GM23338 (cell line): ENCODE data around the gene TBC1D3B. TPM values are rescaled to one million over a fixed set of nuclear protein-coding genes. Genes with fewer than 3 reads are reported as not detected.

ENCODE experiments used
- ATAC-seq: fragments of 200-7000 bp; cut with Tn5 transposase; 3 replicates; pipeline ENCODE4 v1.9.1; 2020
- DNase-seq: peaks from one replicate; pipeline ENCODE4 v3.0.0-alpha.2; 2015; ENCODE audit warnings: low spot score
- H2AFZ ChIP-seq: fragments of 200-600 bp; sonication (generic); 2 replicates; pipeline ENCODE4 v1.8.0; 2016; ENCODE audit warnings: antibody characterized with exemption, mild to moderate bottlenecking, moderate library complexity
- H3F3A ChIP-seq: fragments of 200-600 bp; sonication (generic); replicated peaks from 2 replicates; pipeline ENCODE4 v1.8.0; 2017; ENCODE audit warnings: antibody characterized with exemption, mixed run types, low read depth
- H3K27ac ChIP-seq: fragments of 200-600 bp; sonication (generic); 2 replicates; pipeline ENCODE4 v1.6.1; 2016; ENCODE audit warnings: low read depth
- H3K27me3 ChIP-seq: fragments of 200-600 bp; sonication (generic); 2 replicates; pipeline ENCODE4 v1.8.0; 2016; ENCODE audit warnings: mild to moderate bottlenecking, mixed run types, moderate library complexity; ENCODE audit not compliant: insufficient read depth
- H3K36me3 ChIP-seq: fragments of 200-600 bp; sonication (generic); 2 replicates; pipeline ENCODE4 v1.8.0; 2016; ENCODE audit warnings: mild to moderate bottlenecking; ENCODE audit not compliant: insufficient read depth
- H3K4me1 ChIP-seq: fragments of 200-600 bp; sonication (generic); 2 replicates; pipeline ENCODE4 v1.8.0; 2016; ENCODE audit warnings: mild to moderate bottlenecking, moderate library complexity; ENCODE audit not compliant: insufficient read depth
- H3K4me2 ChIP-seq: fragments of 200-600 bp; sonication (generic); 2 replicates; pipeline ENCODE4 v1.7.1; 2017; ENCODE audit warnings: mixed run types
- H3K4me3 ChIP-seq: fragments of 200-600 bp; sonication (generic); 2 replicates; pipeline ENCODE4 v1.6.1; 2016; ENCODE audit warnings: mixed run types
- H3K79me2 ChIP-seq: fragments of 200-600 bp; sonication (generic); replicated peaks from 2 replicates; pipeline ENCODE4 v1.8.0; 2017; ENCODE audit warnings: mild to moderate bottlenecking; ENCODE audit not compliant: insufficient read depth
- H3K9me2 ChIP-seq: fragments of 200-600 bp; sonication (generic); 2 replicates; pipeline ENCODE4 v1.8.0; 2017; ENCODE audit not compliant: insufficient read depth
- H4K20me1 ChIP-seq: fragments of 200-600 bp; sonication (generic); replicated peaks from 2 replicates; pipeline ENCODE4 v1.8.0; 2017; ENCODE audit warnings: mild to moderate bottlenecking; ENCODE audit not compliant: insufficient read depth
- H3K27ac Mint-ChIP-seq: 2 replicates; pipeline ENCODE4 v1.8.0; 2020; ENCODE audit warnings: inconsistent platforms, mild to moderate bottlenecking, moderate library complexity, mixed read lengths
- H3K27me3 Mint-ChIP-seq: 3 replicates; pipeline ENCODE4 v1.8.0; 2022; ENCODE audit warnings: low read depth, mild to moderate bottlenecking, moderate library complexity, mixed read lengths, inconsistent platforms; ENCODE audit not compliant: insufficient read depth, poor library complexity
- H3K36me3 Mint-ChIP-seq: 3 replicates; pipeline ENCODE4 v1.8.0; 2021; ENCODE audit warnings: low read depth, mild to moderate bottlenecking, inconsistent platforms, moderate library complexity, mixed read lengths
- H3K4me1 Mint-ChIP-seq: 3 replicates; pipeline ENCODE4 v1.8.0; 2020; ENCODE audit warnings: mild to moderate bottlenecking, inconsistent platforms, mixed read lengths
- H3K4me3 Mint-ChIP-seq: 3 replicates; pipeline ENCODE4 v1.8.0; 2021; ENCODE audit warnings: moderate library complexity, mild to moderate bottlenecking, inconsistent platforms, mixed read lengths
- H3K9me3 Mint-ChIP-seq: 3 replicates; pipeline ENCODE4 v1.8.0; 2020; ENCODE audit warnings: moderate library complexity, mild to moderate bottlenecking, inconsistent platforms, mixed read lengths
- CREB1 ChIP-seq: fragments of 250-450 bp; sonication (Bioruptor Pico); IDR thresholded peaks from 2 replicates; pipeline ENCODE4 v1.5.0; 2020; ENCODE audit warnings: low read depth, mild to moderate bottlenecking, moderate library complexity
- CTCF ChIP-seq, 2 experiments: fragments of 200-600 bp in 1 of 2; sonication (generic) in 1 of 2; conservative IDR thresholded peaks; 2 replicates each; pipeline versions ENCODE4 v1.5.1 to v1.6.1; 2016 to 2017; ENCODE audit warnings: antibody characterized with exemption in 2 of 2, low read depth in 2 of 2, mild to moderate bottlenecking in 2 of 2, moderate library complexity in 1 of 2
- POLR2AphosphoS5 ChIP-seq: IDR thresholded peaks from 2 replicates; pipeline ENCODE4 v1.6.1; 2016; ENCODE audit warnings: antibody characterized with exemption, low read depth
- ZNF114 ChIP-seq: fragments of 250-450 bp; sonication (Bioruptor Pico); IDR thresholded peaks from 2 replicates; pipeline ENCODE4 v1.5.0; 2020; ENCODE audit warnings: mild to moderate bottlenecking, moderate library complexity
- polyA plus RNA-seq: library from polyadenylated mRNA; unstranded; fragments of >200 nt; fragmentation: Nextera tagmentation; extraction: Ambion mirVana; gene quantifications from 2 replicates; pipeline ENCODE4 v1.2.1, GENCODE V29; 2016
- total RNA-seq: library from RNA; depleted of rRNA; stranded (reverse); fragments of >200 nt; shearing (Covaris generic); gene quantifications from 2 replicates; pipeline ENCODE4 v1.2.3, GENCODE V29; 2014

Gene TBC1D3B
- total and polyA plus RNA-seq, 2 experiments from 2014 or later = 0.95 to 1.3 TPM

GRCh38 chr17:36149296-36149820, 27.1 kb downstream of the TBC1D3B start:
- Histone ChIP-seq H3K27me3 (no peaks in the 10 kb centered on the region), H2AFZ (peak overlapping the region; percentile 86), H3K4me3 (no peak overlapping the region), H3K27ac (no peak overlapping the region), H3K9me2 (no peaks in the 10 kb centered on the region), H4K20me1 (no peaks in the 10 kb centered on the region), H3K4me1 (no peaks in the 10 kb centered on the region), H3K36me3 (no peaks in the 10 kb centered on the region), H3K4me2 (no peak overlapping the region), H3K79me2 (no peaks in the 10 kb centered on the region), H3F3A (no peaks in the 10 kb centered on the region)
- ATAC-seq = peak; percentile 26; the same call in 2 of the 3 replicates
- H3K36me3 Mint-ChIP-seq = no peaks in the 10 kb centered on the region
- H3K4me1 Mint-ChIP-seq = peaks cover 4% of the 10 kb centered on the region; the same call in 2 of the 3 replicates
- H3K27me3 Mint-ChIP-seq = no peaks in the 10 kb centered on the region
- H3K9me3 Mint-ChIP-seq = no peaks in the 10 kb centered on the region
- no peak overlapping the region; the same call in 1 of the 2 replicates for H3K27ac Mint-ChIP-seq
- DNase-seq = no peak
- TF ChIP-seq CTCF (conservative IDR thresholded peaks at IDR 0.05; ENCODE audit: low read depth in 2 of 2) (no peak), CREB1 (CRISPR knock-in tag) (no peak), ZNF114 (CRISPR knock-in tag) (no peak)
- H3K4me3 Mint-ChIP-seq = no peak overlapping the region

GRCh38 chr17:36148559-36149295, 27.7 kb downstream of the TBC1D3B start:
- peak; percentile 74 for DNase-seq
- no peak overlapping the region for H3K4me3 ChIP-seq
- Mint-ChIP-seq H3K27me3 (no peaks in the 10 kb centered on the region), H3K9me3 (no peaks in the 10 kb centered on the region), H3K27ac (no peak overlapping the region), H3K4me3 (no peak overlapping the region), H3K4me1 (peaks cover 4% of the 10 kb centered on the region; the same call in 2 of the 3 replicates), H3K36me3 (no peaks in the 10 kb centered on the region)
- no peak overlapping the region for H3K4me2 ChIP-seq
- H3F3A ChIP-seq = no peaks in the 10 kb centered on the region
- no peaks in the 10 kb centered on the region for H4K20me1 ChIP-seq
- no peaks in the 10 kb centered on the region for H3K27me3 ChIP-seq
- peak; percentile 93 for ATAC-seq
- TF ChIP-seq CTCF (conservative IDR thresholded peaks at IDR 0.05; ENCODE audit: low read depth in 2 of 2) = peak; percentile 96 to 100
- no peak for TF ChIP-seq POLR2AphosphoS5
- H3K36me3 ChIP-seq = no peaks in the 10 kb centered on the region
- no peaks in the 10 kb centered on the region for H3K79me2 ChIP-seq
- no peaks in the 10 kb centered on the region for H3K4me1 ChIP-seq
- no peak overlapping the region for H3K27ac ChIP-seq
- no peaks in the 10 kb centered on the region for H3K9me2 ChIP-seq
- H2AFZ ChIP-seq = peak overlapping the region; percentile 86
